NT2/D1 (cell line): Measurements from ENCODE around the gene PRKAG2.

Experiments used
- SUZ12 ChIP-seq: IDR thresholded peaks from 2 replicates; pipeline ENCODE4 v1.6.1; 2011; ENCODE audit not compliant: insufficient read length, insufficient read depth; ENCODE audit errors: extremely low read depth
- YY1 ChIP-seq: IDR thresholded peaks from 2 replicates; pipeline ENCODE4 v1.6.1; 2011; ENCODE audit not compliant: insufficient read length, insufficient read depth

DNA sequence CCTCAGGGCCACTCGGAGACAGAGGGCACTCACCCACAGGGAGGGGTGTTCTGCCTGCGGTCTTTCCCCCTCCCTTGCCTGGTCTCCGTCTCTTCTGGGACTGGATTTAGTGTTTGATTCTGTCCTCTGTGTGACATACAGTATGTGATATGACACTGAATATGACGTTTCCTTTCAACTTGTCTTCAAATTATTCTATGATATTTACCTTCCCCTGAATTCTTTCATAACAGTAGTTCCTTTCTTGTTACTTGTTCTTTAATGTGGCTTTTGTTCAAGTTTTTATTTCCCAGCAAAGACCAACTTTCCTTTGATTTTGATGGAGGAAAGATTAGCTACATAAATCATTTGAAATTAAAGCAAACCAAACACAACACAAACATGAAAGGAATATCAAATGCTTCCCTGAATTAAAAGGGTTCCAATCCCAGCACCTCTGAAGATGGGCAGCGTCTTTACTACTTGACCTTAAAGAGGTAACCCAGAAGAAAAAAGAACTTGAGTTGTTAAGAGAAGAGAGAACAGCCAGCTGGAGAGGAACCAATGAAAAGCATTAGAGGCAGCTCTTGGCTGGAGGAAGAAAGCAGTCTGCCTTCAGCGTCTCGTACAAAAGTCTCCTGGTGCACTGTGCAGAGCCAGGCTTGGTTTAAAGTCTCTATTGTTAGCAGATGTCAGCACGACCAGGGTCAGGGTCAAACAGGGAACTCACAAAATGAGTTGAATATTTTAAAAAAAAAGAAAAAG lies 338.9 kb downstream of the PRKAG2 start:
- TF ChIP-seq SUZ12 (no peak), YY1 (no peak)
